BLaER1 (cell line): Measurements from ENCODE around the gene TMEM209.

ENCODE experiments used
- H3K27ac ChIP-seq: shearing (Covaris generic); formaldehyde crosslinking; 2 replicates; pipeline ENCODE4 v1.8.1; 2022
- H3K27me3 ChIP-seq: shearing (Covaris generic); formaldehyde crosslinking; 2 replicates; pipeline ENCODE4 v1.8.1; 2022
- H3K36me3 ChIP-seq: shearing (Covaris generic); formaldehyde crosslinking; 2 replicates; pipeline ENCODE4 v1.8.1; 2022
- H3K4me1 ChIP-seq: shearing (Covaris generic); formaldehyde crosslinking; 2 replicates; pipeline ENCODE4 v1.8.1; 2022
- H3K4me2 ChIP-seq: shearing (Covaris generic); formaldehyde crosslinking; 2 replicates; pipeline ENCODE4 v1.8.1; 2022
- H3K4me3 ChIP-seq: shearing (Covaris generic); formaldehyde crosslinking; 2 replicates; pipeline ENCODE4 v1.8.1; 2022
- H3K9ac ChIP-seq: shearing (Covaris generic); formaldehyde crosslinking; 2 replicates; pipeline ENCODE4 v1.8.1; 2022
- H3K9me3 ChIP-seq: shearing (Covaris generic); formaldehyde crosslinking; 2 replicates; pipeline ENCODE4 v1.8.1; 2022
- H4K20me1 ChIP-seq: shearing (Covaris generic); formaldehyde crosslinking; 2 replicates; pipeline ENCODE4 v1.8.1; 2022
- Cebpa-rat ChIP-seq: shearing (Covaris generic); IDR thresholded peaks from 2 replicates; pipeline ENCODE4 v1.8.1; 2022

The TMEM209 gene

GRCh38 chr7:130139193-130139960 lies 65.8 kb downstream of the TMEM209 start:
- Histone ChIP-seq H3K4me1 (peaks cover 30% of the 10 kb centered on the region), H3K4me3 (no peak overlapping the region), H3K36me3 (peaks cover 56% of the 10 kb centered on the region), H3K27me3 (peaks cover 21% of the 10 kb centered on the region), H3K9me3 (no peaks in the 10 kb centered on the region), H4K20me1 (peaks cover 34% of the 10 kb centered on the region), H3K9ac (no peak overlapping the region), H3K4me2 (no peak overlapping the region), H3K27ac (no peak overlapping the region)
- no peak for TF ChIP-seq Cebpa-rat

GRCh38 chr7:130137207-130137606 lies 68.0 kb downstream of the TMEM209 start:
- H3K4me2 ChIP-seq, result no peak overlapping the region
- no peak overlapping the region for H3K9ac ChIP-seq
- peaks cover 31% of the 10 kb centered on the region for H4K20me1 ChIP-seq
- no peak overlapping the region for H3K4me3 ChIP-seq
- H3K9me3 ChIP-seq, result no peaks in the 10 kb centered on the region
- peaks cover 20% of the 10 kb centered on the region for H3K4me1 ChIP-seq
- TF ChIP-seq Cebpa-rat, result no peak
- H3K36me3 ChIP-seq, result peaks cover 77% of the 10 kb centered on the region
- peaks cover 20% of the 10 kb centered on the region for H3K27me3 ChIP-seq
- no peak overlapping the region for H3K27ac ChIP-seq

- peaks cover 14% of the 10 kb centered on the region for H3K4me1 ChIP-seq
- no peak overlapping the region for H3K9ac ChIP-seq
- no peak overlapping the region for H3K27ac ChIP-seq
- H3K9me3 ChIP-seq, result no peaks in the 10 kb centered on the region
- no peak overlapping the region for H3K4me3 ChIP-seq
- H3K27me3 ChIP-seq, result peaks cover 15% of the 10 kb centered on the region
- no peak overlapping the region for H3K4me2 ChIP-seq
- H3K36me3 ChIP-seq, result peaks cover 83% of the 10 kb centered on the region
- peaks cover 31% of the 10 kb centered on the region for H4K20me1 ChIP-seq
- no peak for TF ChIP-seq Cebpa-rat
Measured at GRCh38 chr7:130136579-130137167, 68.5 kb downstream of the TMEM209 start.

- H3K27me3 ChIP-seq, result peaks cover 4% of the 10 kb centered on the region
- peaks cover 24% of the 10 kb centered on the region for H4K20me1 ChIP-seq
- H3K4me3 ChIP-seq, result no peak overlapping the region
- no peak overlapping the region for H3K27ac ChIP-seq
- H3K9ac ChIP-seq, result no peak overlapping the region
- no peak overlapping the region for H3K4me2 ChIP-seq
- H3K4me1 ChIP-seq, result peaks cover 14% of the 10 kb centered on the region
- no peak for TF ChIP-seq Cebpa-rat
- H3K9me3 ChIP-seq, result no peaks in the 10 kb centered on the region
- peaks cover 91% of the 10 kb centered on the region for H3K36me3 ChIP-seq
Measured at GRCh38 chr7:130135208-130136205, 69.7 kb downstream of the TMEM209 start.

GRCh38 chr7:130134726-130135125 lies 70.5 kb downstream of the TMEM209 start:
- no peaks in the 10 kb centered on the region for H3K27me3 ChIP-seq
- peaks cover 17% of the 10 kb centered on the region for H4K20me1 ChIP-seq
- H3K4me3 ChIP-seq, result no peak overlapping the region
- H3K27ac ChIP-seq, result no peak overlapping the region
- H3K4me1 ChIP-seq, result peaks cover 12% of the 10 kb centered on the region; the same call in 1 of the 2 replicates
- H3K36me3 ChIP-seq, result peaks cover 91% of the 10 kb centered on the region
- TF ChIP-seq Cebpa-rat, result no peak
- H3K9ac ChIP-seq, result no peak overlapping the region
- H3K9me3 ChIP-seq, result no peaks in the 10 kb centered on the region
- no peak overlapping the region for H3K4me2 ChIP-seq

- no peak overlapping the region for H3K4me3 ChIP-seq
- no peak overlapping the region for H3K27ac ChIP-seq
- peaks cover 91% of the 10 kb centered on the region for H3K36me3 ChIP-seq
- H4K20me1 ChIP-seq, result peaks cover 13% of the 10 kb centered on the region; the same call in 1 of the 2 replicates
- no peaks in the 10 kb centered on the region for H3K27me3 ChIP-seq
- peaks cover 12% of the 10 kb centered on the region; the same call in 1 of the 2 replicates for H3K4me1 ChIP-seq
- no peak for TF ChIP-seq Cebpa-rat
- no peaks in the 10 kb centered on the region for H3K9me3 ChIP-seq
- no peak overlapping the region for H3K9ac ChIP-seq
- no peak overlapping the region for H3K4me2 ChIP-seq
Measured at GRCh38 chr7:130134106-130134636, 71.0 kb downstream of the TMEM209 start.

- H3K36me3 ChIP-seq, result peaks cover 97% of the 10 kb centered on the region
- H3K9ac ChIP-seq, result no peak overlapping the region
- no peak overlapping the region for H3K27ac ChIP-seq
- no peaks in the 10 kb centered on the region for H3K27me3 ChIP-seq
- H3K9me3 ChIP-seq, result no peaks in the 10 kb centered on the region
- H3K4me3 ChIP-seq, result no peak overlapping the region
- peaks cover 13% of the 10 kb centered on the region; the same call in 1 of the 2 replicates for H4K20me1 ChIP-seq
- peaks cover 12% of the 10 kb centered on the region; the same call in 1 of the 2 replicates for H3K4me1 ChIP-seq
- H3K4me2 ChIP-seq, result no peak overlapping the region
- no peak for TF ChIP-seq Cebpa-rat
Measured at GRCh38 chr7:130133029-130133782, 72.0 kb downstream of the TMEM209 start.

GRCh38 chr7:130131964-130132875 lies 73.0 kb downstream of the TMEM209 start:
- Histone ChIP-seq H3K9ac (no peak overlapping the region), H3K27ac (no peak overlapping the region), H3K27me3 (no peaks in the 10 kb centered on the region), H3K4me2 (no peak overlapping the region), H3K9me3 (no peaks in the 10 kb centered on the region), H4K20me1 (peaks cover 13% of the 10 kb centered on the region; the same call in 1 of the 2 replicates), H3K36me3 (peaks cover 95% of the 10 kb centered on the region), H3K4me3 (no peak overlapping the region), H3K4me1 (peaks cover 12% of the 10 kb centered on the region; the same call in 1 of the 2 replicates)
- no peak for TF ChIP-seq Cebpa-rat
